Upper lobe of right lung (tissue), 1 donor: ENCODE measurements around the gene UTF1. TPM values are rescaled to one million over a fixed set of nuclear protein-coding genes. Genes with fewer than 3 reads are reported as not detected.
A peak's percentile ranks its signal among the peaks of the same experiment; 100 is the strongest.

Experiments
- ATAC-seq: fragments of 200-7000 bp; cut with Tn5 transposase; one replicate; pipeline ENCODE4 v1.9.1; 2020; ENCODE audit warnings: mild to moderate bottlenecking, moderate library complexity
- DNase-seq: peaks from one replicate; pipeline ENCODE4 v3.0.0-alpha.2; 2020
- H3K27ac ChIP-seq: fragments of 200-600 bp; one replicate; pipeline ENCODE4 v1.8.0; 2022
- H3K27me3 ChIP-seq: fragments of 200-600 bp; one replicate; pipeline ENCODE4 v1.8.0; 2022; ENCODE audit warnings: mild to moderate bottlenecking
- H3K36me3 ChIP-seq: fragments of 200-600 bp; one replicate; pipeline ENCODE4 v1.8.0; 2022
- H3K4me1 ChIP-seq: fragments of 200-600 bp; one replicate; pipeline ENCODE4 v1.8.0; 2022
- H3K4me3 ChIP-seq: fragments of 200-600 bp; one replicate; pipeline ENCODE4 v1.8.0; 2022; ENCODE audit warnings: mild to moderate bottlenecking
- H3K9me3 ChIP-seq: fragments of 200-600 bp; one replicate; pipeline ENCODE4 v1.8.0; 2022
- CTCF ChIP-seq: fragments of 200-600 bp; IDR thresholded peaks from one replicate; pipeline ENCODE4 v1.8.0; 2022; ENCODE audit warnings: antibody characterized with exemption
- intact Hi-C: fragments of 100-400 bp; cut with DNase I; formaldehyde crosslinking; loops from one replicate; pipeline ENCODE4 v1.11.0; 2022
- total RNA-seq: library from RNA; stranded (reverse); fragmentation: NEBNext Ultra II Directional; extraction: Animal tissue kit (Norgen Biotek cat#: 25700); gene quantifications from one replicate; pipeline ENCODE4 v1.2.1, GENCODE V29; 2021
- donor health status: DM: no; HTN: yes; CAD: no; lungs with severe emphysema.

UTF1 gene
- total RNA-seq, 1 donor from 2014 or later: not detected

- no peak overlapping the region for H3K27ac ChIP-seq
- H3K4me1 ChIP-seq: no peaks in the 10 kb centered on the region
- H3K4me3 ChIP-seq: no peak overlapping the region
- H3K36me3 ChIP-seq: no peaks in the 10 kb centered on the region
- no peaks in the 10 kb centered on the region for H3K9me3 ChIP-seq
- DNase-seq (no peak), ATAC-seq (peak; percentile 5)
- no peaks in the 10 kb centered on the region for H3K27me3 ChIP-seq
- intact Hi-C loops: no loop called here
- TF ChIP-seq CTCF: no peak
Observed at GRCh38 chr10:133187906-133188681, 41.9 kb upstream of the UTF1 start.

- intact Hi-C loops: no loop called here
Observed at GRCh38 chr10:133189256-133189655, 40.8 kb upstream of the UTF1 start.

GRCh38 chr10:133189726-133190125, 40.3 kb upstream of the UTF1 start:
- Histone ChIP-seq H3K27ac (no peak overlapping the region), H3K36me3 (no peaks in the 10 kb centered on the region), H3K4me1 (no peaks in the 10 kb centered on the region), H3K4me3 (no peak overlapping the region), H3K27me3 (no peaks in the 10 kb centered on the region), H3K9me3 (no peaks in the 10 kb centered on the region)
- TF ChIP-seq CTCF: no peak
- no peak for ATAC-seq
- no peak for DNase-seq
- intact Hi-C loops: no loop called here

More at GRCh38 chr10:133189256-133189655, 40.8 kb upstream of the UTF1 start:
- ATAC-seq (no peak), DNase-seq (no peak)
- Histone ChIP-seq H3K27me3 (no peaks in the 10 kb centered on the region), H3K9me3 (no peaks in the 10 kb centered on the region), H3K27ac (no peak overlapping the region), H3K36me3 (no peaks in the 10 kb centered on the region), H3K4me1 (no peaks in the 10 kb centered on the region), H3K4me3 (no peak overlapping the region)
- TF ChIP-seq CTCF: no peak

- Histone ChIP-seq H3K27me3 (no peaks in the 10 kb centered on the region), H3K4me1 (no peaks in the 10 kb centered on the region), H3K36me3 (no peaks in the 10 kb centered on the region), H3K4me3 (no peak overlapping the region), H3K9me3 (no peaks in the 10 kb centered on the region), H3K27ac (no peak overlapping the region)
- ATAC-seq (no peak), DNase-seq (no peak)
- intact Hi-C loops: no loop called here
- TF ChIP-seq CTCF: no peak
Observed at GRCh38 chr10:133190225-133190624, 39.8 kb upstream of the UTF1 start.

GRCh38 chr10:133191651-133192050, 38.4 kb upstream of the UTF1 start:
- no peak for DNase-seq
- no peak for ATAC-seq

More at GRCh38 chr10:133191651-133192050, 38.4 kb upstream of the UTF1 start:
- H3K9me3 ChIP-seq: no peaks in the 10 kb centered on the region
- intact Hi-C loops: no loop called here
- H3K27me3 ChIP-seq: no peaks in the 10 kb centered on the region
- H3K4me1 ChIP-seq: no peaks in the 10 kb centered on the region
- no peak for TF ChIP-seq CTCF
- no peaks in the 10 kb centered on the region for H3K36me3 ChIP-seq
- no peak overlapping the region for H3K4me3 ChIP-seq
- no peak overlapping the region for H3K27ac ChIP-seq
